Fibroblast of skin of right quadriceps (primary cell): ENCODE data around the gene MACROH2A2.
A peak's percentile ranks its signal among the peaks of the same experiment; 100 is the strongest.
"Not testable (repeated sequence)": the region's sequence is repeated elsewhere in the genome, so short reads cannot be mapped to it uniquely, and the experiment has no call there.

ENCODE experiments used
- DNase-seq: peaks from one replicate; pipeline ENCODE4 v3.0.0-alpha.2; 2013

MACROH2A2 gene

GRCh38 chr10:70068925-70069324, 16.3 kb downstream of the MACROH2A2 start:
- DNase-seq: no peak

- DNase-seq: no peak
Observed at GRCh38 chr10:70069346-70069745, 16.7 kb downstream of the MACROH2A2 start.

GRCh38 chr10:70070834-70071233, 18.2 kb downstream of the MACROH2A2 start:
- no peak for DNase-seq

GRCh38 chr10:70074165-70074564, 21.5 kb downstream of the MACROH2A2 start:
- peak; percentile 32 for DNase-seq

GRCh38 chr10:70074971-70075370, 22.3 kb downstream of the MACROH2A2 start:
- no peak for DNase-seq

GRCh38 chr10:70078329-70078728, 25.7 kb downstream of the MACROH2A2 start:
- DNase-seq: no peak

- DNase-seq: no peak
Observed at GRCh38 chr10:70078937-70079336, 26.3 kb downstream of the MACROH2A2 start.

GRCh38 chr10:70080789-70081188, 28.1 kb downstream of the MACROH2A2 start:
- DNase-seq: not testable (repeated sequence)

GRCh38 chr10:70084189-70084588, 31.5 kb downstream of the MACROH2A2 start:
- no peak for DNase-seq

- DNase-seq: no peak
Observed at GRCh38 chr10:70085975-70086613, 33.4 kb downstream of the MACROH2A2 start.

GRCh38 chr10:70087616-70088307, 35.1 kb downstream of the MACROH2A2 start:
- DNase-seq: no peak

GRCh38 chr10:70088308-70088698, 35.7 kb downstream of the MACROH2A2 start:
- no peak for DNase-seq

GRCh38 chr10:70090013-70090412, 37.4 kb downstream of the MACROH2A2 start:
- DNase-seq: no peak

GRCh38 chr10:70090951-70091350, 38.3 kb downstream of the MACROH2A2 start:
- no peak for DNase-seq

GRCh38 chr10:70092389-70092718, 39.7 kb downstream of the MACROH2A2 start:
- no peak for DNase-seq

GRCh38 chr10:70093335-70093944, 40.8 kb downstream of the MACROH2A2 start:
- DNase-seq: no peak

GRCh38 chr10:70094250-70094649, 41.6 kb downstream of the MACROH2A2 start:
- DNase-seq: no peak

- DNase-seq: no peak
Observed at GRCh38 chr10:70096016-70096704, 43.5 kb downstream of the MACROH2A2 start.

GRCh38 chr10:70096705-70097420, 44.2 kb downstream of the MACROH2A2 start:
- DNase-seq: no peak

GRCh38 chr10:70097459-70097858, 44.8 kb downstream of the MACROH2A2 start:
- no peak for DNase-seq

GRCh38 chr10:70098271-70098670, 45.6 kb downstream of the MACROH2A2 start:
- no peak for DNase-seq

- not testable (repeated sequence) for DNase-seq
Observed at GRCh38 chr10:70101068-70101562, 48.5 kb downstream of the MACROH2A2 start.

GRCh38 chr10:70101668-70102067, 49.0 kb downstream of the MACROH2A2 start:
- no peak for DNase-seq
